HG03108 (cell line): ENCODE results near the gene TMEM252.

ENCODE experiments used
- ATAC-seq: cut with Tn5 transposase; IDR thresholded peaks from one replicate; pipeline ENCODE4 v1.9.1; 2021; ENCODE audit warnings: moderate library complexity; ENCODE audit not compliant: unreplicated experiment

The TMEM252 gene

DNA sequence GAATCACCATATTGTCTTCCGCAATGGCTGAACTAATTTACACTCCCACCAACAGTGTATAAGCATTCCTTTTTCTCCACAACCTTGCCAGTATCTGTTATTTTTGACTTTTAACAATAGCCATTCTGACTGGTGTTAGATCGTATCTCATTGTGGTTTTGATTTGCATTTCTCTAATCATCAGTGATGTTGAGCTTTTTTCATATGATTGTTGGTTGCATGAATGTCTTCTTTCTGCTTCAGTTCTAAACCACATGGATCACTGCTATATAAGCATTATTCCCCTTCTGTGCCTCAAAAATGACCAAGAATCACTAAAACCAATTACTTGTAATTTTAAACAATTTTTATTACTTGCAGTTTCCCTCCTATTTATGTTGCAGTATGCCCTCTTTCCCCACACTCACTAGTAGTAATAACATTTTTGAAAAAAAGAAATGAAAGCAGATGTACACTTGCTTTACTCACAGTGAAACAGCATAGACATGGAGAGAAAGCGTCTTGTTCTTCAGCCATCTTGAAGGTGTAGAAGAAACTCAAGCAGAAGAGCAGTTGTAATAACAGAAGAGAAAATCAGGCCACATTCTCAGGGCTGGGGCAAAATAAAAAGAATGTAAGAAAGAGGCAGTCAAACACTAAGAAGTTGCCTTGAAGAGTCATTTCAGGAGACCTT, 4.5 kb upstream of the TMEM252 start:
- no peak for ATAC-seq

DNA sequence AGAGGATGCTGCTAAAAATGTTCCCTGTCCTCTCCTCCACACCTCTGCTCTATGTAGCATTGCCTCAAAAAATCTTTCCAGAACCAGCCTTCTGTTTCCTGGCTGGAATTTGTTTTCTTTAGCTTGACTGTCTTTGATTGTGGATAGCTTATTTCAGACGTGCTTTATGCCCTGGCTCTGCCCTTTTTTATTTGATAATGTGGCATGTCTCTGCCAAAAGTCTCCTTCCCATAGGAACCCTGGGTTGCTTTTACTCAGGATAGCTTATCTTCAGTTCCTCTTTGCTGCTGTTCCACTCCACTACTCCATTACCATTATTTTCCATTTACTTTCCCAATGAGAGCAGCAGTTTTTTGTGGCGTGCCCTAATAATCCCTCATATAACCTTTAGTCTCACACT, 885 bp upstream of the TMEM252 start:
- ATAC-seq, result no peak

DNA sequence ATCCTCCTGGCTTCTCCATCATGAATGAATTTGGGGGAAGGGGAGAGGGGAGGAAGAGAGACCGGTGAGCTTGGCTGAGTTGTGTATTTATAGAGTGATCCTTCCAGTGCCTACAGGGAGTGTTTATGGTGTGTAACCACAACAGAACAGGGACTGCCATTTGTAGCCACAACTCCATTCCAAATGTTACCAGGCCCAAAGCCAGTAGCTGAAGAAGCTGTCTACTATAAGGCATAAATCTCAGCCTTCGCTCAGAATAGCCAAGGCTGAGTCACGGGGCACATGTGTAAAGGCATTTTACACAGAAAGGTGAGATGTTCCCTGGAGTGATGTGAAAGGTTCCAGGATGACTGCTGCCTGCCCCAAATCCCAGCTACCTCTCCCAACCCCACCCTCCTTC, 2.5 kb downstream of the TMEM252 start:
- no peak for ATAC-seq

DNA sequence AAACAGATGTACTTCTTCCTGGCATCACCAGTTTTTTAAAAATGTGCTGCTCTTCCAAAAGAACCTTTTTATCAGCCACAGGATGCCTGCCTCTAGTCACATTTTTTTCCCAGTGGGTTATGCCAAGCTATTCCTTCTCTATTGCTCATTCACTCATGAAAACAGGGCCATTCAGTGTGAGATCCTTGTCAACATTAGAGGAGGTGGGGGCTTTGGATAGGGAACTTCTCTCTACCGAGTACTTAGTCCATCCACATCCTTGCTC, 3.1 kb downstream of the TMEM252 start:
- ATAC-seq, result no peak

DNA sequence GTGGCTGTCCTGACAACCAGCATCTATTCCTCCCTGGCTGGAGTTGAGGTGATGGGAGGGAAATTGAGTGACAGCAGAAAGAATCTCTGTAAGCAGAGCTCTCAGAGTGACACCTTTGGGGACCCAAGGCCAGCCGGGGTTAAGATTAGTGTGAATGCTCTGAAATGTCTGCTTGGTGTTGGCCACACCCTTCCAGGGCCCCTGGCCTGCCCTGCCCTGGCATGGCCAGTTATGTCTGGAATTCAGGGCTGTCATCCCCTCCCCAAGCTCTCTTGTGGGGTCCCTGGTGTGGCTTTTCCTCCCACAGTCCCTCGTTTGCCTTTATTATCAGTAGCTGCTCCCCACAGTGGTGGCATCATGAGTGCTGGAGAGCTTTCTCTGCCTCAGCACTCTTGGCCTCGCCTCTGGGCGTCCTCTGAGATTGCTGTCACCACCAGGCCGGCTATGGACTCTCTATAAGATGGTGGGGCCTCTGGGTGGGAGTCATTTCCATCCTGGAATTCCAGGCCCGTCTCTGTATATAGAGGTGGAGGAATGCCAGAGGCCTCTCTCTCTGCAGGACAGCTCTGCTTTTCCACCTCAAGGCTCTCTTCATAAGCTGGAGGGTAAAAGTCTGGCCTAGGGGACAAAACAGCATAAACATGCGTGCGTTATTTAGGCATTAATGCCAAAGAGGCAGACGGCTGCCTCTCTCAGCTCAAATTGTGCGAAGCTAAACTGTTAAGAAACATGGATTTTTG, 3.6 kb downstream of the TMEM252 start:
- no peak for ATAC-seq

DNA sequence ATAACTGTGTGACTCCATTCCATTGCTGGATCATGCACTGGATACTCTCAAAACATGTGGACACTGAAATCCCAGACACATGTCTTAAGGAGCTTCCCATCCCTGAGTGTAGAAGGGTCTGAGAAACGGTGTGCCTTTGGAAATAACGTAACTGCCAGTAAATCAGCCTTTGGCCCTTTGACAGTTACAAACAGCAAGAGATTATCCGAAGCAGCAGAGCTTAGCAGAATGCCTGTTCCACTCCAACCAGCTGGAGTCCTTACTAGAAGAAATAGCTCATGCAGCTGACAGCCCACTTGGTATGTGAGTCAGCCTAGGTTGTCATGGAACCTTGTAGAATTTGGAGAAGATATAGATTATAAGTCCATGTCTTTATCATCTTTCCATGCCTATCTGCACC, 7.0 kb downstream of the TMEM252 start:
- ATAC-seq, result no peak

DNA sequence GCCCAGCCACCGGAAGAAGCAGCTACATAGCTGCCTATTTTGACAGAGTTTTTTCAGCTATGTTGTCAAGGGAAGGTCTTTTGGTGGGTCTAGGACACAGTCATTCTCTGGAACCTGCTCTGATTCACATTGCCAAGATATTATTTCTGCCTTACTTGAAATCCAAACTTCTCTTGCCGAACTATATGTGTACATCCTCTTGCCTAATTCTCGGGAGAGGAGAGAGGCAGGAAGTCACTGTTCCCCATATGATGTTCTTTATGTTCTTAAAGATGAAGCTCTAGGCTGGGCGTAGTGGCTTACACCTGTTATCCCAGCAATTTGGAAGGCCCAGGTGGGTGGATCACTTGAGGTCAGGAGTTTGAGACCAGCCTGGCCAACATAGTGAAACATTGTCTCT, 8.6 kb downstream of the TMEM252 start:
- no peak for ATAC-seq

DNA sequence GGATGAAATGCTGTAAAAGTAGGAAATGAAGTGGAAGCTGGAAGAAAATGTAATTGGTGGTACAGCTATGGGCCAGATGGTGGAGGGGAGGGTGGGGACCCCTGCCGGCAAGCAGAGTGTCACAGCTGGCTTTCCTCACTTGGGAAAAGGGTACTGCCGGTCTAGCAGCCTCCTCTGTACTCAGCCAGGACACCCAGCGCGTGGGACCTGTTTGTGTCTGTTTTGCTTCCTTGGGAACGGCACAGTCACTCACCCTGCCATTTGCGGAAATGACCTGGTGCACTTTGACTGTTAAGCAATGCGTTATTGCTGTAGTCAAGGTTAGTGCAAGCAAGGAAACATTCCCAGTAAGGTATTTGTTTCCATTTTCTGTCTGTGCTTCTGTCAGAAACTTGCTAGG, 10.1 kb downstream of the TMEM252 start:
- no peak for ATAC-seq

DNA sequence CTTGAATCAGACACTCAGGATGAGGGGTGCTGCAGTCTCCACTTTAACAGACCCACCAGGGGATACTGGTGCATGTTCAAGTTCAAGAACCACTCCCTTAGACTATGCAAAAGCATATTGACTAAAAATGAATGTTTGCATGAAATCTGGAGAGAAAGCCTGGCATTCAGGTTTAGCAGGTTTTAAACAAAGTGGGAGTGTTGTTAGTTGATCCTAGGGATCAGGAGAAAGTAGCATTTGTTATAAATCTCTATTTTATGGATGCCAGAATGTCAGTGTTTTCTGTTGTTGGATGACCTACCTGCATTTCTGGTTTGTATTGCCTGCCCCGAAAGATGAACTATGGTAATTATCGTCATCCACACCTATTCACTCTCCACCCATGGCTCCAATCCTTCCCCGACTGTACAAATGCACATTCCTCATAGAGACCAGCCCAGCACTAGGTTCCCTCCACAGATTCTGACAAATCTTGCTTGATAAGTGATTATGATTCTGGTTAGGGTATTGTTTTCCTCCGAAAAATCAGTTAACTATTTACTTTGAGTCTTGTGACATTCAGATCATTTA, 17.2 kb downstream of the TMEM252 start:
- no peak for ATAC-seq

DNA sequence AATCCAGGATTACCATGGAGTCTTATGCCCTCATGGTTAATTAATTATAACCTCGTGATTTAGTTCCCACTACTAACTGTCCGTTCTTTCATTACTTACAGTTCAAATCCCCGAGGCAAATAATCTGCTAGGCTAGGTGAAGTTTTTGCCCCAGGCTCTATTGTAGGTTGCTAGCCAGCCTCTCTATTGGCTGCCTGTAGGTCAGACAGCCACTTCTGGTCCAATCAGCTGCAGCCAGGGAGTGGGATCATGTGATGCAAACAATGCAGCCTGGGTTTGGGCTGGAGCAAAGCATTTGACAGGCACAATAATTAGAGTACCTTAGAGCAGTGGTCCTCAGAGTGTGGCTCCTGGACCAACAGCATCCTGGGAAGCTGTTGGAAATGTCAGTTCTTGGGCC, 17.7 kb downstream of the TMEM252 start:
- ATAC-seq, result no peak

DNA sequence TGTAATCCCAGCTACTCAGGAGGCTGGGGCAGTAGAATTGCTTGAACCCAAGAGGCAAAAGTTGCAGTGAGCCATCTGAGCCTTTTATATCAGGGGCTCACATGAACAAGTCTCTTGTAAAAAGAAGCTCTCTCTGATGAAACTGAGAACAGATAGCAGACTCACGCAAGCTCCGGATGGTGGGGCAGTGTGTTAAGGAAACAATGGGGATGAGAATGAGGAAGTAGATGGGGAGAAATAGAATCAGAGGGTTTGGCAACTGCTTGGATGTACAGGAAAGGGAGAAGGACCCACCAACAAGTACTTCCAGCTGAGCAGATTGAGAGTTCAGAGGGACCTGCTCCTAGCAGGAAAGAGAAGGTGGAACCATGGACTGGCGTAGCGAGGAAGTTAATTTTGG, 18.6 kb downstream of the TMEM252 start:
- ATAC-seq, result no peak

DNA sequence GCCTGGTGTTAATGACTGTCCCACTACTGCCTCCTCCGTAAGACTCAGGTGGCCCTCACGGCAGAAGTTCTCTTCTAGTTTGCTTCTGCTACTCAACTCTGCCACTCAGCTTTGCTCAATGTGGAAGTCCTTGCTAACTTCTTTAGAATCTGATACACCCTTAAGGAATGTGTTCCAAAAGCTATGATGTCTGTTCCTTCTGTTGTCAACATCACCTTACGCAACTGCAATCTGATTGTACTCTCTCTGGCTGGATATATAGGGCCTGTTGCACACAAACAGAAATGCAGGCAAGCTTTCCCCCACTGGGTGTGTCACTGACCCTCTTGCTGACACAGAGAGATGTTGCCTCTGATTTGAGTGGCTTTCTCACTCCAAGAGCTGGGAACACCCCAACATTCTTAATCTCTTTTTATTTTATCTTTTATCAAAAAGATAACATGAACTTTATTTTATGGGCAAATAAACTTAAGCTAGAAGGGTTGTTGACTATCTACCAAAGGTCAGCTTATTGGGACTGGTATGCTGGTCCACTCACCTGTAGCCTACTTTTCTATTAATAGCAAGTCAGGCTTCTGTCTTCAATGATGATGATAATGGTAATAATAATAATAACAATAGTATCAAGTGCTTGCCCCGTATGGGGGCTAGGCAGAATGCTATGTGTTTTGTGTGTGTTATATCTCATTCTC, 25.2 kb downstream of the TMEM252 start:
- ATAC-seq, result no peak

DNA sequence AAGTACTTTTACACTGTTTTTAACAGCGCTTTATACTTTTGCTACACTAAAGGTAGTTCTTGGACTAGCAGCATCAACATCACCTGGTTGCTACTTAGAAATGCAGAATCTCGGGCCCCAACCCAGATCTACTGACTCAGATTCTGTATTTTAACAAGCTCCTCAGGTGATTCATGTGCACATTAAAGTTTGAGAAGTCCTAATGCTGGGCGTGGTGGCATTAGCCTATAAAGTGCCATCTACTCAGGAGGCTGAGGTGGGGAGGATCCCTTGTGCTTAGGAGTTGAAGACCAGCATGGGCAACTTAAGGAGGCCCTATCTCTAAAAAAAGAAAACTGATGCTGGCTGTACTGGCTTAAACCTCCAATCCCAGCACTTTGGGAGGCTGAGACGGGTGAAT, 26.7 kb downstream of the TMEM252 start:
- no peak for ATAC-seq

DNA sequence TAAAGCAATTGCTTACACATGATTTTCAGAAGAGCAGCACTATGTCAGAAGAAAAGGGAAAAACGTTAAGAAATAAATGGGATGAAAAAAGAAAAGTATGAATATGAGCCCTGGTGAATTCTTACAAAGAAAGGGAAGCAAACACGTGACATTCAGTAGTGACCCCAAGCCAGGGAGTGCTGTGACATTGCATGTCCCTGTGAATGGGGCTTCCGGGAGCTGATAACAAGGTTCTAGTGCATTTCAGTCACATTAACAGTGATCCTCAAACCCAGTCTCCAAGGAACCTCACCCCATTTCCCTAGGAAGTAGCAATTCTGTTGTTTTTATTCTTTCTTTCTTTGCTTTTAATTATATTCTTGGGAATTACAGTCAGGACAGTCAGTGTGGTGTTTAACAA, 27.3 kb downstream of the TMEM252 start:
- ATAC-seq, result no peak

DNA sequence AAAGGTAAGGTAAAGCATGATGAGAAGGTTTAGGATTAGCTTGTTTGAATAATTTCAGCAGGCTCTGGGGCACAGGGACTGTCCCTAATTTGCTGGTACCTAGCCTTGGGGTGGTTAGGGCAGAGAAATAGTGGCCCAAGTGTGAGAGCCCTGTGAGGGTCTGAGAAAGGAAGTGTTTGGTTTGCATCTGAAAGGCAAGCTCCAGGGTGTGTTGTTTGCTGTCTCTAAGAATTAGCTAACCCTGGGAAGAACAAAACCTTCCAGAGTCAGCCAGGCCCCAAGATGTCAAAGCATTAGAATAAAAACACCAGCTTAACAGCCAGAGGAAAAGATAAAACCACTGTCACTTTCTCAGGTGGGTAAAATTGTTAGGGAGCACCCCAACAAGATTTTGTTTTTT, 31.0 kb downstream of the TMEM252 start:
- ATAC-seq, result no peak

DNA sequence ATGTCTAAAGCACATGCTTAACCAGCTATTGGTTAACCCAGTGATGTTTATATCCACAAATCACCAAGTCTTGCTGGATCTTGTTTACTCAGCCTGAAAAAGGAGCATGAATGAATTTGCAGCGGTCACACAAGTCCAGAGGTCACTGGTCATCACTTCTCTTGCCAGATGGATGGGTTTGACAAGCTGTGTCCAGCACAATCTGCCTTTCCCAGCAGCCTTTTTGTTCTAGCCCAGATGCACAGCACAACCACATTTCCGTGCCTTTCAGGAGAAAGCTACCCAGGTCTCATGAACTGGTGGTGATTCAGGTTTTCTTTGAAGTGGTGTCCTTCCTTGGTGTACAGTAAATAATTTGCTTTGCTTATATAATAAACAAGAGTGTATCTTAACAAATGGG, 32.1 kb downstream of the TMEM252 start:
- ATAC-seq, result no peak

DNA sequence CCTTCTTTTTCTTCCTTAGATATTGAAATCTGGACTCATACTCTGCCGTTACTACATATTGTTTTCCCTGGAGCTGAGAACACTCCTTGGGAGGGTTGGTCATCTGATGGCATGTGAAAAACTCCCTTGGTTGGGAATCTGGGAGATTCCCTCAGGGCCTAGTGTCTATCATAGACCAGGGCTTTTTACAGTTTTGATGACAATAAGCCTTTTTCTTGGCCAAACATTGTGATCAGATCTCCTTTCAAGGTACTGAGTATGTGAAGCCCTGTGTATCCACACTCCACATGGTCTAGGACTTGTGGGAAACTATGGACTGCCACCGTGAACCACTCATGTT, 32.9 kb downstream of the TMEM252 start:
- no peak for ATAC-seq

DNA sequence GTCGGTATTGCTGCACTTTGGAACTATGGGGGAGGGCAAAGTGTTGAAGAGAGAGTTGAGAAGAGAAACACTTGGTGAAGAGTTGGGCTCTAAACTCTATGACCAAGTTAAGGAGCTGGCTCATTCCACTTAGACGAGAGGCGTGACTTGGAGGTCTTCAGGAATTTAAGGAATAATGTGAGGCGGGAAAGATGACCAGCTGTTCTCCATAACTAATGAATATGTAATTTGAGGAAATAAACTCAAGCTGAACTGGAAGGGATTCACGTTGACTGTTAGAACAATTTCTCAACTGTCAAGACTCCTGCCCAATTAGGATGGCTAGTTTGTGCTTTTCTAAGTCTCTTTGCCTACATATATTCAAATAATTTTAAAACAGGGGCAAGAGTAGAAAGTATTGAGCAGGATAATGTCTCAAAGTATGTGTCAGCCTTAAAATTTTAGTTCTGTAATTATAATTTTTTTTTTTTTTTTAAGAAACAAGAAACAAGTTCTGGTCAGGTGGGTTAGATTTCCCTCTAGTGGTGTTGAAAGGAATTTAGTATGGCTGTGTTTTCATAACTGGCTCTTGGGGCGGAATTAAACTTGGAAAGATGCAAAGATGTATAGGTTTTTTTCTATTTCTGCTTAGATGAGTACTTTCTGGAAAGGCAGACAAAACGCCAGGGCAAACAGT, 33.4 kb downstream of the TMEM252 start:
- ATAC-seq, result no peak

DNA sequence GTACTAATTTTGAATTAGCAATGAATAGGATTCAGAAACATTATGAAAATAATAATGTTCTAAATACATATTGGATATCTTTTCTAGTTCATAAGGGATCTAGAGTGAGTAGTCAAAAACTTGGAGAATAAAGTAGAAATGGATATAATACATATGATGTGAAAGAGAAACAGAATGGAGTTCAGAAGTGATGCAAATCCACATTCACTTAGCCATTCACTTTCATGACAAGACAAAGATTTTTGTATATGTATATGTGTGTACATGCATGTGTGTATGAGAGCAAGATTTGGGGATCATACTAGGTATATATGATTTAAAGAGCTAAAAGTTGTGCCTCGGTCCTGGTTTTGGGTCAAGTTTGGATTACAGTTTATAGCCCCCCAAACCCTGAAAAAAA, 34.1 kb downstream of the TMEM252 start:
- no peak for ATAC-seq

DNA sequence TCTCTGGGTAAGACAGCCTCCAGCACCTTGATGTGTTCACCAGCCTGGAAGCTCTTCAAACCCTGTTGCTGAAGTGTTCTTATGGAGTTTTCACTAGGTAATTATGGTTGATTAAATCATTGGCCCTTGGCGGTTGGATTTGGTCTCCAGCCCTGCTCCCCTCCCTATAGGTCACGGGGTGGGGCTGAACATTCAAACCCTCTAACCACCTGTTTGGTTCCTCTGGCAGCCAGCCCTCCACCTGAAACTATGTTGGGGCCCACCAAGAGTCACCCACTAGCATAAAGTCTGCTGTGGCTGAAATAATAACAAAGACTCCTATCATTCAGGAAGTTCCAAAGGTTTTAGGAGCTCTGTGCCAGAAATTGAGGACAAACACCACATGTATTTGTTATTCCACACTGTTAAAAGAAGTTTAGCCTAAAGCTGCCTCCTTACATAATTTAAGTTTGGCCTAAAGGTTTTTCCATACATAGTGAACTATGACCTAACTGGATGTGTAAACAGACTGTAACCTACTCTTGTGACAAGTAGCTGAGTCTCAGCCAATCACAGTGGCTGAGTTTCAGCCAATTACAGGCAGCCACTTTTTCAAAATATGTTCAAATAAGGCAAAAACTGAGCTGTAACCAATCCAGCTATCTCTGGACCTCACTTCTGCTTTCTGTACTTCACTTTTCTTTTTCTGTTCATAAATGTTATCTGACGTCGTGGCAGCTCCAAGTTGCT, 34.8 kb downstream of the TMEM252 start:
- no peak for ATAC-seq

DNA sequence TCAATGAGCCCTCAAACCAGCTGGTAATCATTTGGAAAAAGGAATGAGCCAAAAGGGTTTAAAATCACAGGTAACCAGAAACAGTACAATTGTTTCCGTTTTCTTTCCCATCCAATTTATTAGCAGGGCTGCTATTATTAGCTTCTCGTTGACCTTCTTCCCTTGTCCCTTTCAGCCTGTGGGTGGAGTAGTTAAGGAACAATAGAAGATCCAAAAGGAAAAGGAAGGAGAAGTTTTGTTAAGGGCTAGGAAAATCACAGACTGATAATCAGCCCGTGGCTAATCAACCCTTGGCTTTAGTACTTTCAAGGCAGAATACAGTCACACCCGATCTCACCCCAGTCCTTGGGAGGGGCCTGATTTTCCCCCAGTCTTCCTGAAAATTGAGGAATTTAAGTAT, 38.4 kb downstream of the TMEM252 start:
- ATAC-seq, result no peak
